Measurements from ENCODE around the gene FAM118B.

Gene FAM118B

GRCh38 chr11:126193038-126193478, 18.5 kb upstream of the FAM118B start:
- Histone ChIP-seq H3K27me3 (ENCODE audit: low read length) (no peaks in the 10 kb centered on the region), H3K9me3 (ENCODE audit: insufficient read depth, low read length) (no peaks in the 10 kb centered on the region), H3K36me3 (ENCODE audit: low read length) (no peaks in the 10 kb centered on the region), H4K20me1 (ENCODE audit: low read depth, low read length) (no peaks in the 10 kb centered on the region), H3F3A (ENCODE audit: insufficient read depth) (no peaks in the 10 kb centered on the region), H2AFZ (ENCODE audit: low read depth, low read length, severe bottlenecking) (no peak overlapping the region), H3K9me2 (replicated peaks; ENCODE audit: insufficient read depth, low read length) (no peaks in the 10 kb centered on the region), H3K79me2 (ENCODE audit: insufficient read depth, low read length) (no peaks in the 10 kb centered on the region), H3K9ac (ENCODE audit: low read length) (no peak overlapping the region), H3K4me2 (ENCODE audit: low read depth, low read length, poor library complexity, severe bottlenecking) (no peak overlapping the region), H3K27ac (ENCODE audit: low read depth, low read length) (no peak overlapping the region), H3K4me3 (ENCODE audit: insufficient read depth, low read length, poor library complexity, severe bottlenecking) (no peak overlapping the region)
- no peak for TF ChIP-seq CTCF (IDR thresholded peaks at IDR 0.05; ENCODE audit: insufficient read depth, low read length, poor library complexity, severe bottlenecking)
- no peak for TF ChIP-seq EZH2phosphoT487 (conservative IDR thresholded peaks at IDR 0.05; ENCODE audit: low read length)

GRCh38 chr11:126194121-126194543, 17.4 kb upstream of the FAM118B start:
- Histone ChIP-seq H2AFZ (ENCODE audit: low read depth, low read length, severe bottlenecking) (no peak overlapping the region), H3K4me2 (ENCODE audit: low read depth, low read length, poor library complexity, severe bottlenecking) (no peak overlapping the region)

GRCh38 chr11:126195119-126195518, 16.5 kb upstream of the FAM118B start:
- no peak overlapping the region for H2AFZ ChIP-seq (ENCODE audit: low read depth, low read length, severe bottlenecking)
- no peak overlapping the region for H3K4me2 ChIP-seq (ENCODE audit: low read depth, low read length, poor library complexity, severe bottlenecking)
- no peaks in the 10 kb centered on the region for H3K79me2 ChIP-seq (ENCODE audit: insufficient read depth, low read length)
- no peak overlapping the region for H3K27ac ChIP-seq (ENCODE audit: low read depth, low read length)
- H3K9me3 ChIP-seq (ENCODE audit: insufficient read depth, low read length) = no peaks in the 10 kb centered on the region
- H3F3A ChIP-seq (ENCODE audit: insufficient read depth) = no peaks in the 10 kb centered on the region
- TF ChIP-seq EZH2phosphoT487 (conservative IDR thresholded peaks at IDR 0.05; ENCODE audit: low read length) (no peak), CTCF (IDR thresholded peaks at IDR 0.05; ENCODE audit: insufficient read depth, low read length, poor library complexity, severe bottlenecking) (no peak)
- no peaks in the 10 kb centered on the region for H3K9me2 ChIP-seq (replicated peaks; ENCODE audit: insufficient read depth, low read length)
- H3K27me3 ChIP-seq (ENCODE audit: low read length) = no peaks in the 10 kb centered on the region
- no peaks in the 10 kb centered on the region for H4K20me1 ChIP-seq (ENCODE audit: low read depth, low read length)
- no peak overlapping the region for H3K9ac ChIP-seq (ENCODE audit: low read length)
- no peak overlapping the region for H3K4me3 ChIP-seq (ENCODE audit: insufficient read depth, low read length, poor library complexity, severe bottlenecking)
- no peaks in the 10 kb centered on the region for H3K36me3 ChIP-seq (ENCODE audit: low read length)

More at GRCh38 chr11:126194121-126194543, 17.4 kb upstream of the FAM118B start:
- Histone ChIP-seq H4K20me1 (ENCODE audit: low read depth, low read length) (no peaks in the 10 kb centered on the region), H3K9me3 (ENCODE audit: insufficient read depth, low read length) (no peaks in the 10 kb centered on the region), H3K9ac (ENCODE audit: low read length) (no peak overlapping the region), H3F3A (ENCODE audit: insufficient read depth) (no peaks in the 10 kb centered on the region), H3K79me2 (ENCODE audit: insufficient read depth, low read length) (no peaks in the 10 kb centered on the region), H3K4me3 (ENCODE audit: insufficient read depth, low read length, poor library complexity, severe bottlenecking) (no peak overlapping the region), H3K9me2 (replicated peaks; ENCODE audit: insufficient read depth, low read length) (no peaks in the 10 kb centered on the region), H3K27me3 (ENCODE audit: low read length) (no peaks in the 10 kb centered on the region), H3K36me3 (ENCODE audit: low read length) (no peaks in the 10 kb centered on the region), H3K27ac (ENCODE audit: low read depth, low read length) (no peak overlapping the region)
- TF ChIP-seq CTCF (IDR thresholded peaks at IDR 0.05; ENCODE audit: insufficient read depth, low read length, poor library complexity, severe bottlenecking) (peak; percentile 38), EZH2phosphoT487 (conservative IDR thresholded peaks at IDR 0.05; ENCODE audit: low read length) (no peak)

Data from SU-DHL-6 (cell line).